Tibial nerve (tissue), 4 donors: ENCODE data around the gene BANP. TPM values are rescaled to one million over a fixed set of nuclear protein-coding genes. Genes with fewer than 3 reads are reported as not detected.
"Not testable (repeated sequence)": the region's sequence is repeated elsewhere in the genome, so short reads cannot be mapped to it uniquely, and the experiment has no call there.

ENCODE experiments used
- DNase-seq, 2 donors: peaks; one replicate each; pipeline ENCODE4 v3.0.0-alpha.2; 2019; ENCODE audit warnings: low spot score in 2 of 2
- H3K27ac ChIP-seq, 4 donors: fragments of 200-600 bp; sonication (generic) in 3 of 4; one replicate each; pipeline ENCODE4 v1.5.1; 2017 to 2019; ENCODE audit warnings: mild to moderate bottlenecking in 1 of 4
- H3K27me3 ChIP-seq, 2 donors: fragments of 200-600 bp; sonication (generic) in 1 of 2; one replicate each; pipeline versions ENCODE4 v1.5.1 to v1.6.0; 2017 to 2019
- H3K36me3 ChIP-seq, 3 donors: fragments of 200-600 bp; sonication (generic); one replicate each; pipeline ENCODE4 v1.5.1; 2018 to 2019
- H3K4me1 ChIP-seq, 4 donors: fragments of 200-600 bp; sonication (generic) in 3 of 4; one replicate each; pipeline ENCODE4 v1.5.1; 2017 to 2019
- H3K4me3 ChIP-seq, 4 donors: fragments of 200-600 bp; sonication (generic) in 3 of 4; one replicate each; pipeline ENCODE4 v1.5.1; 2017 to 2019; ENCODE audit warnings: mild to moderate bottlenecking in 1 of 4, moderate library complexity in 1 of 4
- H3K9me3 ChIP-seq, 4 donors: fragments of 200-600 bp; sonication (generic) in 3 of 4; one replicate each; pipeline ENCODE4 v1.5.1; 2017 to 2019
- EP300 ChIP-seq, 2 donors: sonication (generic); formaldehyde crosslinking; IDR thresholded peaks; one replicate each; pipeline ENCODE4 v1.6.1; 2017; ENCODE audit warnings: antibody characterized with exemption in 2 of 2, mild to moderate bottlenecking in 1 of 2
- POLR2A ChIP-seq, 2 donors: fragments of 450-650 bp; IDR thresholded peaks; one replicate each; pipeline ENCODE4 v1.6.1; 2017; ENCODE audit warnings: antibody characterized with exemption in 2 of 2, mild to moderate bottlenecking in 2 of 2, moderate library complexity in 2 of 2
- WGBS, 2 donors: methylation state at CpG; one replicate each; pipeline ENCODE4 v1.1.5; 2018; 5-methylcytosine and 5-hydroxymethylcytosine counted together
- total RNA-seq, 4 donors: library from RNA; depleted of rRNA; stranded (reverse); fragments of >200 nt; gene quantifications; one replicate each; pipeline ENCODE4 v1.1.0, GENCODE V29; 2016
- TF ChIP-seq, protein P1 (sequence below), 5 experiments: fragments of 200-600 bp in 3 of 5; fragments of 450-650 bp in 2 of 5; sonication (generic) in 3 of 5; IDR thresholded peaks; one replicate each; pipeline ENCODE4 v1.5.1; 2016 to 2019; ENCODE audit warnings: antibody characterized with exemption in 5 of 5, mild to moderate bottlenecking in 3 of 5, moderate library complexity in 2 of 5

Gene BANP
- total RNA-seq, 4 donors from 2014 or later, result 21.9 to 27.3 (median 24.6) TPM

DNA sequence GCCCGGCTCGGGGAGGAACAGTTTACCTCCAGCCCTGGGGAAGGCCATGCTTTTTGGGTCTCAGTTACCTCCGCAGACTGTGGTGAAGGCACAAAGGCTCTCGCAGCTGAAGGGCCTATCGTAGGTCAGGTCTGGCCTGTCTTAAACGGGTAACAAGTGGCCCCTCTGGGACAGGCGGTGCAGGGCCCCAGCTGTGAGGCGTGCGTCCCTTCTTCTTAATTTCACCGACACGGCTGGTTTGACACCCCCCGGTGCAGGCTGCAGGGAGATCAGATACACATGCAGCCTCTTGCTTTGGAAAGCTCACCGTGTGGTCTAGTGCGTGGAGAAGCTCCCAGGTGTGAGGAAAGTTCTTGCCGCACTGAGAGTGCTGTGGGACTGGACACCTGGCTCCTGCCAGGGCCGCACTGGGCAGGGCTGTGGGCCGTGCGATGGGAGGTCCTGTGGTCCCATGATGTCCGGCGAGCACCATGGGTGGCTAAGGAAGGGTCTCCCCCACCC, 162.4 kb downstream of the BANP start:
- no peak for DNase-seq
- Histone ChIP-seq H3K27me3 (peaks cover 0 to 4% of the 10 kb centered on the region in 2 donors), H3K4me1 (peaks cover 0 to 3% (median 0%) of the 10 kb centered on the region in 4 donors), H3K27ac (no peak overlapping the region), H3K9me3 (no peaks in the 10 kb centered on the region), H3K36me3 (no peaks in the 10 kb centered on the region), H3K4me3 (no peak overlapping the region)
- TF ChIP-seq POLR2A (IDR thresholded peaks at IDR 0.05), result no peak
- no peak for TF ChIP-seq EP300 (IDR thresholded peaks at IDR 0.05)
- TF ChIP-seq, protein P1, sequence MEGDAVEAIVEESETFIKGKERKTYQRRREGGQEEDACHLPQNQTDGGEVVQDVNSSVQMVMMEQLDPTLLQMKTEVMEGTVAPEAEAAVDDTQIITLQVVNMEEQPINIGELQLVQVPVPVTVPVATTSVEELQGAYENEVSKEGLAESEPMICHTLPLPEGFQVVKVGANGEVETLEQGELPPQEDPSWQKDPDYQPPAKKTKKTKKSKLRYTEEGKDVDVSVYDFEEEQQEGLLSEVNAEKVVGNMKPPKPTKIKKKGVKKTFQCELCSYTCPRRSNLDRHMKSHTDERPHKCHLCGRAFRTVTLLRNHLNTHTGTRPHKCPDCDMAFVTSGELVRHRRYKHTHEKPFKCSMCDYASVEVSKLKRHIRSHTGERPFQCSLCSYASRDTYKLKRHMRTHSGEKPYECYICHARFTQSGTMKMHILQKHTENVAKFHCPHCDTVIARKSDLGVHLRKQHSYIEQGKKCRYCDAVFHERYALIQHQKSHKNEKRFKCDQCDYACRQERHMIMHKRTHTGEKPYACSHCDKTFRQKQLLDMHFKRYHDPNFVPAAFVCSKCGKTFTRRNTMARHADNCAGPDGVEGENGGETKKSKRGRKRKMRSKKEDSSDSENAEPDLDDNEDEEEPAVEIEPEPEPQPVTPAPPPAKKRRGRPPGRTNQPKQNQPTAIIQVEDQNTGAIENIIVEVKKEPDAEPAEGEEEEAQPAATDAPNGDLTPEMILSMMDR (IDR thresholded peaks at IDR 0.05), result no peak
- WGBS, 2 donors, result 86 to 89% methylated on average over 4 to 17 of the region's 20 CpGs

DNA sequence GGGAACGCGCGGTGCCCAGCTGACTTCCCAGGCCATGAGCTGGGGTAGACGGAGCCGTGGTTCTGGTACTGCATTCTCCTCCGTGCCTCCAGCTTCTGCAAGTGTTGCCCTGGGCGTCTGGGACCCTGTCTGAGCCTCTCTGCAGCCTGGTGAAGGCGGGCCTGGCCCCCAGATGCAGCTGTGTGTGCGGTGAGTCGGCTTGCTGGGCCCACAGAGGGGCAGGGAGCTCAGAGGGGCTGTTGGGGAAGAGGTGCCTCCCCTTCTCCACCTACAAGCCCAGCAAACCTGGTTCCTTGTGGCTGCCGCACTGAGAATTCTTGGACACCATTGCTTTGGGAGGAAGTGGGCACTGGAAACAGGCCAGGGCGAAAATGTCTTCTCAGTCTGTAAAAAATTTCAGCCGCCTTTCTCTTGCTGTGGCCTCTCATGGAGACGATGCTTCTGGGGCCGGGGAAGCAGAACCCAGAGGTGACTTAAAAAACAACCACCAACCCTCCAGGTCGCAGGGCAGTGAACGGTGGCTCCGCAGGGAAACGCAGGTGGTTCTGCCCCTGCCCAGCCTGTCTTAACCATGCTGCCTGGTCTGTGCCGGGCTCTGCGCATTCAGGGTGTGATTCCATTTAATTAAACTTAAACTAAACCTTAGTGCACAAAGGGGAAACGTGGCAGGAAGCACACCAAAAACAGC, 163.5 kb downstream of the BANP start:
- not testable (repeated sequence) for H3K27me3 ChIP-seq, DNase-seq, H3K9me3 ChIP-seq, H3K4me3 ChIP-seq, H3K27ac ChIP-seq, H3K36me3 ChIP-seq, H3K4me1 ChIP-seq
- 78 to 80% methylated on average over 19 to 21 of the region's 22 CpGs for WGBS, 2 donors

DNA sequence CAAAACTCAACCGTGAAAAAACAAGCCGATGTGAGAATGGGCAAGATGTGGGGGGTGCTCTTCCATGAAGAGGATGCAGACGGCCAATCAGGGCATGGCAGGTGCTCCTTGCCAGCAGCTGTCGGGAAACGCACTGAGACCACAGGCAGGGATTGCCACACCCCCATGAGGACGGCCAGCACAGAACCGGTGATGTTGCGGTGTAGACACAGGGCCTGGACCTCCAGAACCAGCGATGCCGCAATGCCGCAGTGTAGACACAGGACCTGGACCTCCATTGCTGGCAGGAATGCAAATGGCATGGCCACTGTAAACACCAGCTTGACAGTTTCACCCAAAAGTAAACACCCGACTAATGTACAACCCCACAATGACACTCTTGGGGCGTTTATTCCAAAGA, 164.9 kb downstream of the BANP start:
- peaks cover 0 to 4% of the 10 kb centered on the region in 2 donors for H3K27me3 ChIP-seq
- no peak for TF ChIP-seq EP300 (IDR thresholded peaks at IDR 0.05)
- no peak for TF ChIP-seq POLR2A (IDR thresholded peaks at IDR 0.05)
- TF ChIP-seq, protein P1 (IDR thresholded peaks at IDR 0.05), result no peak
- H3K9me3 ChIP-seq, result no peaks in the 10 kb centered on the region
- no peaks in the 10 kb centered on the region for H3K36me3 ChIP-seq
- H3K4me1 ChIP-seq, result peaks cover 0 to 4% (median 0%) of the 10 kb centered on the region in 4 donors
- H3K4me3 ChIP-seq, result no peak overlapping the region
- DNase-seq, result no peak
- WGBS, 2 donors, result 76 to 83% methylated on average over 12 to 13 of the region's 13 CpGs
- H3K27ac ChIP-seq, result no peak overlapping the region

GRCh38 chr16:88117476-88117868, 166.2 kb downstream of the BANP start:
- Histone ChIP-seq H3K27me3 (peaks cover 0 to 4% of the 10 kb centered on the region in 2 donors), H3K27ac (no peak overlapping the region), H3K36me3 (no peaks in the 10 kb centered on the region), H3K9me3 (no peaks in the 10 kb centered on the region), H3K4me1 (peaks cover 0 to 4% (median 0%) of the 10 kb centered on the region in 4 donors), H3K4me3 (no peak overlapping the region)
- DNase-seq, result no peak
- 90 to 96% methylated on average over 20 of the region's 20 CpGs for WGBS, 2 donors
- no peak for TF ChIP-seq EP300 (IDR thresholded peaks at IDR 0.05)
- no peak for TF ChIP-seq POLR2A (IDR thresholded peaks at IDR 0.05)
- TF ChIP-seq, protein P1 (IDR thresholded peaks at IDR 0.05), result no peak

- Histone ChIP-seq H3K27me3 (peaks cover 0 to 4% of the 10 kb centered on the region in 2 donors), H3K9me3 (no peaks in the 10 kb centered on the region), H3K27ac (no peak overlapping the region), H3K36me3 (no peaks in the 10 kb centered on the region), H3K4me3 (no peak overlapping the region), H3K4me1 (peaks cover 0 to 4% (median 0%) of the 10 kb centered on the region in 4 donors)
- 66 to 70% methylated on average over 13 of the region's 13 CpGs for WGBS, 2 donors
- TF ChIP-seq, protein P1 (IDR thresholded peaks at IDR 0.05), result no peak
- TF ChIP-seq EP300 (IDR thresholded peaks at IDR 0.05), result no peak
- no peak for TF ChIP-seq POLR2A (IDR thresholded peaks at IDR 0.05)
- DNase-seq, result no peak
Measured at GRCh38 chr16:88118376-88118775, 167.1 kb downstream of the BANP start.
